ENCODE results near the gene GLCE.
A peak's percentile ranks its signal among the peaks of the same experiment; 100 is the strongest.

GLCE gene

GRCh38 chr15:69119001-69119400 is 41.4 kb upstream of the GLCE start:
- no peak for TF ChIP-seq CTCF (IDR thresholded peaks at IDR 0.05; ENCODE audit: low read depth, low read length)
- DNase-seq (ENCODE audit: low read depth in 2 of 2) = peak in 1 of 2 donors; percentile 14
- H3K4me3 ChIP-seq (replicated peaks in 1 of 2; ENCODE audit: low read depth in 2 of 2, low read length in 2 of 2) = no peak overlapping the region

DNA sequence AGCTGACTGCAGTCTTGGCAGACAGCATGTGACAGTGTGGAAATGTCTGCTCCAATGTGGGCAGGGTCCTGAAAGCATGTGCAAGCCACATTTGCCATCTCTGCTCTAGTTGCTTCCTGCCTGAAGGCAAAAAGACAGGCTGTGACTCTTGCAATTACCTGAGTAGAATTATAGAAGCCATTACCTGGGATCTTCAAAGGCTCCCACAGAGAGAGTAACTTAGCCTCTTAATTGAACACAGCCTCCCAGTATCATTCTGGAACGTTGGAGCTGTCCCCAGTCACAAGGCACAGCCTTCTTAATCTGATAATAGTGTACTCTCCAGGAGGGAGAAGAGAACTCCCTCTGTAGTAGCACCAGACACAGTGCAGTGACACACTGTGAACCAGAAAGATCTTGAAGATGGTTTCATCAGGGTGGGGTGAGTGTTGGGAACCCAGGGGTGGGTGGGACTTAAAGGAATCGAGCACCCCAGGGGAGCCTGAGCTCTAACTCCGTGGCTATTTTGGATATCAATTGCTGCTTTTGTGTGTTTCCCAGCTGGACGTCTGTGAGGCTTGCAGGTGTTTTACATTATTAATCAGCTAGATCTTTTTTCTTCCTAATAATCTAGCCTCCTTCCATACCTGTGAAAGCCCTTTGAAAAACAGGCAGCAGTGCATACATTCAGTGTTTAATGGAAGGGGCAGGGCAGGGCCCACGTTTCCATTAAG is 40.6 kb upstream of the GLCE start:
- no peak for TF ChIP-seq CTCF (IDR thresholded peaks at IDR 0.05; ENCODE audit: low read depth, low read length)
- no peak overlapping the region for H3K4me3 ChIP-seq (replicated peaks in 1 of 2; ENCODE audit: low read depth in 2 of 2, low read length in 2 of 2)
- DNase-seq (ENCODE audit: low read depth in 2 of 2) = no peak

DNA sequence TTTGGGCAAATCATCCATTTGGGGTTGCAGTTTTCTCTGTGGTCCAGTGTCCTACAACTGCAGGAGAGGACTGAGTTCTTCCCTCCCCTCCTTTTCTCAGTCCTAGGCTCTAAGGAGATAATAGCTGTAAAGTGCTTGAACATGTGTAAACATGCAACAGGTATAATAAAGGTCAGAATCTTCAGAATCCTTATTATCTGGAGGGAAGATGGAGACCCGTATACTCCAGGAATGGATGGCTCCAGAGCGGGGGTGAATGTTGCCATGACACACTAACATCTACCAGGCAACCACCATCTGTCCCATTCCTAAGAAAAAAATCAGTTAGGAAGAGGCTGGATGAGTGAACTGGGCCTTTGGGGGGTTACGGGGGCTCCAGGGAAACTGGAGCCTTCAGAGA is 39.7 kb upstream of the GLCE start:
- no peak for TF ChIP-seq CTCF (IDR thresholded peaks at IDR 0.05; ENCODE audit: low read depth, low read length)
- no peak overlapping the region for H3K4me3 ChIP-seq (replicated peaks in 1 of 2; ENCODE audit: low read depth in 2 of 2, low read length in 2 of 2)
- DNase-seq (ENCODE audit: low read depth in 2 of 2) = no peak

- TF ChIP-seq CTCF (IDR thresholded peaks at IDR 0.05; ENCODE audit: low read depth, low read length) = no peak
- H3K4me3 ChIP-seq (replicated peaks in 1 of 2; ENCODE audit: low read depth in 2 of 2, low read length in 2 of 2) = no peak overlapping the region
- no peak for DNase-seq (ENCODE audit: low read depth in 2 of 2)
Observed at GRCh38 chr15:69121198-69121828, 39.1 kb upstream of the GLCE start.

- no peak for TF ChIP-seq CTCF (IDR thresholded peaks at IDR 0.05; ENCODE audit: low read depth, low read length)
- H3K4me3 ChIP-seq (replicated peaks in 1 of 2; ENCODE audit: low read depth in 2 of 2, low read length in 2 of 2) = no peak overlapping the region
- DNase-seq (ENCODE audit: low read depth in 2 of 2) = peak in 1 of 2 donors; percentile 33
Observed at GRCh38 chr15:69125236-69125635, 35.2 kb upstream of the GLCE start.

- no peak for TF ChIP-seq CTCF (IDR thresholded peaks at IDR 0.05; ENCODE audit: low read depth, low read length)
- peak; percentile 74 to 94 for DNase-seq (ENCODE audit: low read depth in 2 of 2)
- H3K4me3 ChIP-seq (replicated peaks in 1 of 2; ENCODE audit: low read depth in 2 of 2, low read length in 2 of 2) = no peak overlapping the region
Observed at GRCh38 chr15:69126054-69126469, 34.4 kb upstream of the GLCE start.
